CD14-positive monocyte (primary cell): ENCODE results near the gene GJA9. TPM values are rescaled to one million over a fixed set of nuclear protein-coding genes. Genes with fewer than 3 reads are reported as not detected.

ENCODE experiments used
- DNase-seq, 3 donors: peaks; one replicate each; pipeline ENCODE4 v3.0.0-alpha.2; 2011 to 2022
- H2AFZ ChIP-seq: 2 replicates; pipeline ENCODE4 v1.6.0; 2012; ENCODE audit warnings: mild to moderate bottlenecking, low read depth, low read length, inconsistent platforms; ENCODE audit not compliant: insufficient read depth, poor library complexity, severe bottlenecking
- H3K27ac ChIP-seq, 2 donors: 1 replicate in 1 of 2; 2 replicates in 1 of 2; pipeline ENCODE4 v1.5.1; 2012 to 2013; ENCODE audit warnings: low read length in 2 of 2, control low read depth in 1 of 2, inconsistent platforms in 1 of 2, low read depth in 1 of 2, mild to moderate bottlenecking in 1 of 2
- H3K27me3 ChIP-seq, 2 donors: one replicate each; pipeline versions ENCODE4 v1.6.0 to v1.6.1; 2011 to 2013; ENCODE audit warnings: low read length in 2 of 2; ENCODE audit not compliant: control insufficient read depth in 2 of 2, insufficient read depth in 2 of 2
- H3K36me3 ChIP-seq, 2 donors: replicated peaks in 1 of 2; 1 replicate in 1 of 2; 2 replicates in 1 of 2; pipeline versions ENCODE4 v1.5.1 to v1.6.1; 2012 to 2013; ENCODE audit warnings: low read length in 2 of 2, control low read depth in 1 of 2, inconsistent platforms in 1 of 2, mild to moderate bottlenecking in 1 of 2; ENCODE audit not compliant: insufficient read depth in 2 of 2, control insufficient read depth in 1 of 2
- H3K4me1 ChIP-seq, 2 donors: 1 replicate in 1 of 2; 2 replicates in 1 of 2; pipeline versions ENCODE4 v1.5.1 to v1.6.1; 2012 to 2013; ENCODE audit warnings: low read length in 2 of 2, control low read depth in 1 of 2, inconsistent platforms in 1 of 2, mild to moderate bottlenecking in 1 of 2, moderate library complexity in 1 of 2; ENCODE audit not compliant: insufficient read depth in 2 of 2, control insufficient read depth in 1 of 2
- H3K4me2 ChIP-seq: replicated peaks from 2 replicates; pipeline ENCODE3; 2012; ENCODE audit warnings: low read length, moderate library complexity, mild to moderate bottlenecking; ENCODE audit not compliant: poor library complexity, severe bottlenecking; ENCODE audit errors: extremely low read depth
- H3K4me3 ChIP-seq, 3 experiments: fragments of 200-600 bp in 1 of 3; sonication (generic) in 1 of 3; replicated peaks in 1 of 3; 1 replicate in 2 of 3; 2 replicates in 1 of 3; pipeline ENCODE4 v1.5.1; 2011 to 2013; ENCODE audit warnings: low read length in 3 of 3, mild to moderate bottlenecking in 3 of 3, control low read depth in 2 of 3, low read depth in 2 of 3, inconsistent platforms in 1 of 3, moderate library complexity in 1 of 3
- H3K79me2 ChIP-seq: 2 replicates; pipeline ENCODE4 v1.6.0; 2012; ENCODE audit warnings: mild to moderate bottlenecking, control low read depth, inconsistent platforms, low read length, moderate library complexity; ENCODE audit not compliant: insufficient read depth
- H3K9ac ChIP-seq: 2 replicates; pipeline ENCODE4 v1.6.0; 2017; ENCODE audit warnings: low read length, mild to moderate bottlenecking; ENCODE audit not compliant: insufficient read depth, poor library complexity, severe bottlenecking
- H3K9me3 ChIP-seq, 2 donors: replicated peaks in 1 of 2; 1 replicate in 1 of 2; 2 replicates in 1 of 2; pipeline versions ENCODE4 v1.5.1 to v1.6.1; 2012 to 2013; ENCODE audit warnings: low read length in 2 of 2, control low read depth in 1 of 2; ENCODE audit not compliant: control insufficient read depth in 1 of 2, insufficient read depth in 1 of 2
- H4K20me1 ChIP-seq: 2 replicates; pipeline ENCODE4 v1.6.0; 2012; ENCODE audit warnings: mild to moderate bottlenecking, low read length, control low read depth, moderate library complexity; ENCODE audit not compliant: insufficient read depth
- H3K27ac Mint-ChIP-seq, 7 donors: one replicate each; pipeline ENCODE4 v1.8.0; 2020; ENCODE audit warnings: mild to moderate bottlenecking in 7 of 7, mixed read lengths in 7 of 7, moderate library complexity in 6 of 7, inconsistent platforms in 2 of 7
- H3K27me3 Mint-ChIP-seq, 3 donors: one replicate each; pipeline ENCODE4 v1.8.0; 2021 to 2022; ENCODE audit warnings: low read depth in 3 of 3, mild to moderate bottlenecking in 3 of 3, mixed read lengths in 3 of 3, moderate library complexity in 3 of 3, inconsistent platforms in 1 of 3
- H3K36me3 Mint-ChIP-seq, 2 donors: one replicate each; pipeline ENCODE4 v1.8.0; 2020; ENCODE audit warnings: mixed read lengths in 2 of 2, inconsistent platforms in 1 of 2, mild to moderate bottlenecking in 1 of 2
- H3K4me1 Mint-ChIP-seq: one replicate; pipeline ENCODE4 v1.8.0; 2020; ENCODE audit warnings: mild to moderate bottlenecking, mixed read lengths
- H3K4me3 Mint-ChIP-seq, 2 donors: one replicate each; pipeline ENCODE4 v1.8.0; 2020; ENCODE audit warnings: mild to moderate bottlenecking in 2 of 2, mixed read lengths in 2 of 2, moderate library complexity in 1 of 2
- H3K9me3 Mint-ChIP-seq, 7 donors: one replicate each; pipeline ENCODE4 v1.8.0; 2020 to 2022; ENCODE audit warnings: mixed read lengths in 7 of 7, mild to moderate bottlenecking in 6 of 7, moderate library complexity in 6 of 7, inconsistent platforms in 2 of 7
- CTCF ChIP-seq: fragments of 200-600 bp; IDR thresholded peaks from one replicate; pipeline ENCODE4 v1.8.0; 2022; ENCODE audit warnings: antibody characterized with exemption, mild to moderate bottlenecking
- WGBS: methylation state at CpG from one replicate; pipeline ENCODE4 v1.1.5; 2013; ENCODE audit warnings: missing lambda C conversion rate; ENCODE audit not compliant: insufficient coverage; 5-methylcytosine and 5-hydroxymethylcytosine counted together
- intact Hi-C, 2 donors: fragments of 100-400 bp; cut with micrococcal nuclease; formaldehyde crosslinking; loops; one replicate each; pipeline versions ENCODE4 v1.15.0 to v1.15.1; 2023
- polyA plus RNA-seq, 3 donors: library from polyadenylated mRNA; depleted of rRNA in 1 of 3; unstranded in 2 of 3; stranded (reverse) in 1 of 3; fragments of 300-500 nt in 2 of 3; fragments of >200 nt in 1 of 3; fragmentation: Illumina TruSeq in 2 of 3; gene quantifications; 1 replicate in 2 of 3; 2 replicates in 1 of 3; pipeline ENCODE4 v1.2.3, GENCODE V29; 2012 to 2021

Gene GJA9
- polyA plus RNA-seq, 3 donors = not detected

- no peaks in the 10 kb centered on the region for H3K36me3 ChIP-seq
- H4K20me1 ChIP-seq = no peaks in the 10 kb centered on the region
- no peak overlapping the region for H3K4me2 ChIP-seq
- peaks cover 0 to 2% (median 0%) of the 10 kb centered on the region in 3 donors for H3K27me3 Mint-ChIP-seq
- H3K27ac Mint-ChIP-seq = no peak overlapping the region
- H3K9me3 Mint-ChIP-seq = peaks cover 0 to 2% (median 0%) of the 10 kb centered on the region in 7 donors
- WGBS = no CpG with 5 or more reads among the region's 1 CpG
- no peaks in the 10 kb centered on the region for H3K9me3 ChIP-seq
- no peak overlapping the region for H3K27ac ChIP-seq
- DNase-seq = no peak
- intact Hi-C loops = no loop called here
- H3K9ac ChIP-seq = no peak overlapping the region
- H3K4me3 ChIP-seq = no peak overlapping the region
- H3K79me2 ChIP-seq = no peaks in the 10 kb centered on the region
- H2AFZ ChIP-seq = no peak overlapping the region
- no peak overlapping the region for H3K4me3 Mint-ChIP-seq
- TF ChIP-seq CTCF = no peak
- H3K4me1 ChIP-seq = no peaks in the 10 kb centered on the region
- H3K4me1 Mint-ChIP-seq = no peaks in the 10 kb centered on the region
- no peaks in the 10 kb centered on the region for H3K27me3 ChIP-seq
- no peaks in the 10 kb centered on the region for H3K36me3 Mint-ChIP-seq
These were observed 36.4 kb upstream of the GJA9 start for GRCh38 chr1:38917772-38918171.

- H2AFZ ChIP-seq = no peak overlapping the region
- intact Hi-C loops = no loop called here
- WGBS = 90% methylated on average over 2 of the region's 3 CpGs
- H3K9me3 ChIP-seq = no peaks in the 10 kb centered on the region
- H3K4me1 ChIP-seq = no peaks in the 10 kb centered on the region
- no peak overlapping the region for H3K4me2 ChIP-seq
- no peaks in the 10 kb centered on the region for H4K20me1 ChIP-seq
- H3K27me3 ChIP-seq = no peaks in the 10 kb centered on the region
- TF ChIP-seq CTCF = no peak
- Mint-ChIP-seq H3K4me3 (no peak overlapping the region), H3K36me3 (no peaks in the 10 kb centered on the region), H3K9me3 (peaks cover 0 to 2% (median 0%) of the 10 kb centered on the region in 7 donors), H3K27ac (no peak overlapping the region), H3K4me1 (no peaks in the 10 kb centered on the region), H3K27me3 (peaks cover 0 to 2% (median 0%) of the 10 kb centered on the region in 3 donors)
- H3K9ac ChIP-seq = no peak overlapping the region
- H3K79me2 ChIP-seq = no peaks in the 10 kb centered on the region
- no peak for DNase-seq
- H3K36me3 ChIP-seq = no peaks in the 10 kb centered on the region
- H3K4me3 ChIP-seq = no peak overlapping the region
- H3K27ac ChIP-seq = no peak overlapping the region
These were observed 36.0 kb upstream of the GJA9 start for GRCh38 chr1:38917337-38917736.
